HG03521 (cell line): ENCODE results near the gene HELLS.
"Not testable (repeated sequence)": the region's sequence is repeated elsewhere in the genome, so short reads cannot be mapped to it uniquely, and the experiment has no call there.

Source experiments
- ATAC-seq: cut with Tn5 transposase; IDR thresholded peaks from one replicate; pipeline ENCODE4 v1.9.1; 2021; ENCODE audit warnings: mild to moderate bottlenecking, moderate library complexity; ENCODE audit not compliant: unreplicated experiment

Gene HELLS

DNA sequence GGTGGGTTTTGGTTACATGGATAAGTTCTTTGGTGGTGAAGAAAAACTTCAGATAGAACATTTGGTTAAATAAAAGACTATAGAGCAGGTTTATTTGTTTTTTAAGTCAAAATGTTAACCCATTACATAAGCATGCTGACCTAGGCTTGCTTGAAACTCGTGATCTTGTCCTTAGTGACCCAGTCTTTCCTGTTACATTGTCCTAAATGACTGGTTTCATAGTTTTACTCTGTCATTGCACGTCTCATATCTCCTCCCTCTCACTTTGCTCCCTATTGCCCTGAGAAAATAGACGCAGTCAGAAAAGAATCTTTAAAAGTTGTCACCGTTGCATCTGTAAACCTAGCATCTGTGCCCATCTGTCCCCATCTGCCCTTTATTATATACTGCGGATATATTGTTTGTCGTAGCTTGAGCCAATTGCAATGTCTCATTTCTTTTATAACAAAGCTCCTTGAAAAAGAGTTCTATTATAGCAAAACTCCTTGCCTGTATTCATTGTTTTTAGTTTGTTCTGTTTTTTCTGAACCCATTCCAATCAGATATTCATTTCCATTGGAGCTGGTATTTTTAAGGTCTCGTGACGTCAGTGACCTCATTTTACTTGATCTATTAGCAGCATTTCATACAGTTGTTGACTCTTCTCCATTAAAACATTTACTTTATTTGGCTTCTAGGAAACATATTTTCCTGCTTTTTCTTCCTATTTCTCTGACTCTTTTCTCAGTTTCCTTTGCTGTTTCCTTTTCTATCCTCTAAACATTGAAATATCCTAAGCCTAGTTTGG lies 57.3 kb downstream of the HELLS start:
- ATAC-seq, result no peak

DNA sequence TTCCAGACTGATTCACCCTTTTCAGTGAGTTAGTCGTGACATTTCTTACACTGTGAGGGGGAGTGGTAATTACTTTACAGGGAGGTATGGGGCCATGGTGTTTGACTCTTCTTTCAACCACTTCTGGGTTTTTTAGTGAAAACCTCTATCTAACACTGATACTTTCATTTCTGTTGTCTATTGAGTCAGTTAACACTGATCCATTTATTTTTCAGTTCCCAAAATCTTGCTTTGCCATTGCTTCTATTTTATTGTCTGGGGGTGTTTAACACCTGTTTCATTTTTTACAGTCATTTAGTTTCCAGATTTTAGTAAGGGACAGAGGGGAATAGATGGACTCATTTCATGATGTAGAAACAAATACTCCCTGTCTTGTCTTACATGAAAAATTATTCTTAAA lies 61.5 kb downstream of the HELLS start:
- ATAC-seq, result peak; percentile 68

DNA sequence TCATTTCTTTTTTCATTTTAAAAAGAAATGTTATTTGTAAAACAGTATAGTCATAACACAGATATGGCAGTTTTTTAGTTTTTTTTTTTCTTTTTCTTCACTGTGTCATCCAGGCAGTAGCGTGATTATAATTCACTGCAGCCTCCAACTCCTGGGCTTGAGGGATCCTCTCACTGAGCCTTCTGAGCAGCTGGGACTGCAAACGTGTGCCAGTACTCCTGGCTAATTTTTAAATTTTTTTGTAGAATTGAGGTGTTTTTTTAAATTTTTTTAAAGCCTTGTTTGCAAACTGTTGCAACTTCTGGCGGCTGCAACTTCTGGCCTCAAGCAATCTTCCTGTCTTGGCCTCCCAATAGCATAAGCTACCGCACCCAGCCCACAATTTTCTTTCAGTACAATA lies 63.0 kb downstream of the HELLS start:
- ATAC-seq, result no peak

DNA sequence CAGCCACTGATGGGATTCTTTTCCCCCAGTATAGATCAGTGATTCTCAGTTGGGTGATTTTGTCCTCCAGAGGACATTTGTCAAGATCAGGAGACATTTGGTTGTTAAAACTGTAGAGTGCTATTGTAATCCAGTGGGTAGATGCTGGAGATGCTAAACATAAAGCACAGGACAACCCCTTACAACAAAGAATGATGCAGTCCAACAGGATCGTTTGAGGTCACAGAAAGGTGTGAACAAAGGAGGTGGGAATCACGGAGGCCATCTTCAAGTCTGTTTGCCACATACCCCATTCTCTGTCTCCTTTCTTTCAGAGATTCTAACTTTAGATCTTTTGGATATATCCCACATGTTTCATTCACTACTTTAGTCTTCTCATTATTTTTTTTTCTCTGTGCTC lies 69.0 kb downstream of the HELLS start:
- ATAC-seq, result no peak

DNA sequence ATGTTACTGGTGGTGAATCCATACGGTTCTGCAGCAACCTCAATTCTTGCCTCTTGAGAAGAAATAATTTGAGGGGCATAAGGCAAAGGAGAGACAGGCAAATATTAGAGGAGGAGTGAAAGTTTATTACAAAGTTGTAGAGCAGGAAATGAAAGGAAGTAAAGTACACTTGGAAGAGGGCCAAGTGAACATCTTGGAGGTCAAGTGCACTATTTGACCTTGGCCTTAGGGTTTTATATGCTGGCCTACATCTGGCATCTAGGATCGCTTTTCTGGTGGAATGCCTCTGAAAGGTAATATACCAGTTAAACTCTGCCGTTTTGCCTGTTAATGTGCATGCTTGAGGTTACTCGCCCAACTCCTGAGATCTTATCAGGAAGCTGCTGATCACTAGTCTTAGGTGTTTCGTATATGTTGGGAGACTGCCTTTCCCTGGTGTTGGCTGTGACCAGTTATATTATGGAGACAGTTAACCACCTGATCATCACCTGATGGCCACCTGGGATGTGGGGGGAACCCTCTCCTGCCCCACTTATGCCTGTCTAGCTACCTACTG lies 71.9 kb downstream of the HELLS start:
- ATAC-seq, result no peak

DNA sequence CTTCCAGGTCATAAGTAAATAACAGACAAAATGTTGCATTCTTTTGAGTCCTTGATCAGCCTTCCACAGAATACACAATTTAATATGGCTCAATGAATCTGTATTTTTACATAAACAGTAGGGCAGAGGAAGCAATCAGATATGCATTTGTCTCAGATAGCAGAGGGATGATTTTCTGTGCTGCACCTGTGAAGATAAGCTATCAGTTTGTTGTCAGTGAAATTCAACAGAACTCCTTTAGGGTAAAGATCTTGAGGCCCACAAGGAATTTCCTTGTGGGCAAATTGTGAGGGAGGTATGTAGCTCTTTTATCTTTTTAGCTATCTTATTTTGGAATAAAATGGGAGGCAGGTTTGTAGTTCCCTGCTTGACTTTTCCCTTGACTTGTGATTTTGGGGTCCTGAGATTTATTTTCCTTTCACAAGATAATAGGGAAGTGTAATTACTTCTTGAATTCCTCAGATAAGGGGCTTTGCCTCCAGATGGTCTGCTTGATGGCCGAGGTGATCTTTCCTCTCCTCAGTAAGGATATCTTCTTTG lies 77.1 kb downstream of the HELLS start:
- no peak for ATAC-seq

DNA sequence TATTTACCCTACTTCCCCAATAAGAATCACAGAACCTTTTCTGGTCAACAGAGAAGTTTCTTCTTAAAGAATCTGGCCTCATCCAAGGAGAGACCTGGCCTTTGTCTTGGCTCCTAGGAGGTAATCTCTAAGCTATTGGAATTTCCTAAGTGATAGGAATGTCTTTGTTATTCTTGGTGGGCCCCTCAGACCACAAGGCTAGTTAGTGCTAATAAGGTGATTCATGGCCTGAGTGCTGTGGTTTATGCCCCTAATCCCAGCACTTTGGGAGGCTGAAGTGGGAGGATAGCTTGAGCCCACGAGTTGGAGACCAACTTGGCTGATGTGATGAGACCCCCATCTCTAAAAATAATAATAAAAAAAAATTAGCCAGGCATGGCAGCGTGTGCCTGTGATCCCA lies 78.0 kb downstream of the HELLS start:
- ATAC-seq, result no peak

DNA sequence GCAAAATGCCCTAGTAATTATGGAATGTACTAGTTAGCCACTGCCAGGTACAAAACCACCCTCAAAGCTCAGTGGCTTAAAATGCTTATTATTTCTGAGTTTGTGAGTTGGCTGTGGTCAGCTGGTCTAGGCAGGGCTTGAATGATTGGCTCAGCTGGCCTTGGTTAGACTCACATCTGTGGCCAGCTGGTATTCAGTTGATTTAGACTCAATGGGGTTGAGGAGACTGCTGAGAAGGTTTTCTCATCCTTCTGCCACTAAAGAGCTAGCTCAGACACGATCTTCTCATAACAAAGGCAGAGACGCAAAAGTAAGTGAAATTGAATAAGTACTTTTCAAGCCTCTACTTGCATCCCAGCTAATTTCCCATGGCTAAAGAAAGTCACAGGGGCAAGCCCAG lies 80.9 kb downstream of the HELLS start:
- ATAC-seq, result no peak

DNA sequence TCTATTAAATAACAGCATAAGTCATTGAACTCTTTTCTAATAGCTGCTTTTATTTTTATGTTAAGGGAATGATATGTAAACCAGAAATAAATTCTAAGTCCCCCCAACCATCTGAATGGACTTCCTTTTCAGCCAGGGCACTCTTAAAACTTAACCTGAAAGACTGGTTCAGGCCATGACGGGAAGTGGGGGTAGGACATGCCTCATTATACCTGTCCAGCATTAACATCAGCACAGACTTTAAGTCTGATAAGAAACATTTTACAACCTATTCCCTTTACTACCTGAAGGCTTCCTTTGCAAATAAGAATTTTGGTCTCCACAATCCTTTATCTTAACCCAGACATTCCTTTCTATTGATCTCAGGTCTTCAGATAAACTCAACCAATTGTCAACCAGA lies 81.9 kb downstream of the HELLS start:
- no peak for ATAC-seq

DNA sequence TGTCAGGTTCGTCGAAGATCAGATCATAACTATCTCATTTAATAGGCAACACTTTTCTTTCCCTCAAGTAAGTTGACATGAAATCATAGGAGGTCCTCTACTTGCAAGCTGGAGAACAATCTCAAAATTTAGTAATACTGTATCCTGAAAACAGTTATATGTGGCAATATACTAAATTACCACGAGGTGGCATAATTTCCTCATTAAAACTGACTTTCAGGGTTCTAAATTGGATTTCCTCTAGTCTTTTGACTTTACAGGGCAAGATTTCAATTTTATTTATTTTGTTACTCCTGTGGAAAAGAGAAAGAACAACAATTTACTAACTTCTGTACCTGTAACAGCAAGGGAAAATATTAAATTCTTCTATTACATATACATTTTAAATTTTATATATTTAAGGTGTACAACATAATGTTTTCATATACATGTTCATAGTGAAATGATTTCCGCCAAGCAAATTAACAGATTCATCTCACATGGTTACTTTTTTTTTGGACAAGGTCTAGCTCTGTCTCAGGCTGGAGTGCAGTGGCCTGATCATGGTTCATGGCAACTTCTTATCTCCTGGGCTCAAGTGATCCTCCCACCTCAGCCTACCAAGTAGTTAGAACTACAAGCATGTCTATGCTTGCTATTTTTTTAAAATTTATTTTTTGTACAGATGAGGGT lies 84.6 kb downstream of the HELLS start:
- no peak for ATAC-seq

DNA sequence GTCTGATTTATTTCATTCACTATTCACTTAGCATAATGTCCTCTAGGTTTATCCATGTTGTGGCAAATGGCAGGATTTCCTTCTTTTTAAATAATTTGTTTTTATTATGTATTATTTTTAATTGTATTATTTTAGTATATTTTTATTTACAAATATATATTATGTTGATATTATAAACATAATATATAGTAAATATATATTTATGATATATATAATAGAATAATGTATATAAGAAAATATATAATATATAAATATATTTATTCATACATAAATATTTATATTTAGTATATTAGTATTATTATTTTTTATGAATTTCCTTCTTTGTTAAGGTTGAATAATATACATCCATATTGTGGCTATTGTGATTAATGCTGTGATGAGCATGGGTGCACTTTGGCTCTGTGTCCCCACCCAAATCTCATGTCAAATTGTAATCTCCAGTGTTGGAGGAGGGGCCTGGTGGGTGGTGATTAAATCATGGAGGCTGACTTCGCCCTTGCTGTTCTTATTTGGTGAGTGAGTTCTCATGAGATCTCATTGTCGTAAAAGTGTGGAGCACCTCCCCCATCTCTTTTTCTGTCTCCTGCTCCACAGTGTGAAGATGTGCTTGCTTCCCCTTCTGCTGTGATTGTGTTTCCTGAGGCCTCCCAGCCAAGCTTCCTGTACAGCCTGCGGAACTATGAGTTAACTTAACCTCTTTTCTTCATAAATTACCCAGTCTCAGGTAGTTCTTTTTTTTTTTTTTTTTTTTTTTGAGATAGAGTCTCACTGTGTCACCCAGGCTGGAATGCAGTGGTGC lies 85.7 kb downstream of the HELLS start:
- no peak for ATAC-seq

DNA sequence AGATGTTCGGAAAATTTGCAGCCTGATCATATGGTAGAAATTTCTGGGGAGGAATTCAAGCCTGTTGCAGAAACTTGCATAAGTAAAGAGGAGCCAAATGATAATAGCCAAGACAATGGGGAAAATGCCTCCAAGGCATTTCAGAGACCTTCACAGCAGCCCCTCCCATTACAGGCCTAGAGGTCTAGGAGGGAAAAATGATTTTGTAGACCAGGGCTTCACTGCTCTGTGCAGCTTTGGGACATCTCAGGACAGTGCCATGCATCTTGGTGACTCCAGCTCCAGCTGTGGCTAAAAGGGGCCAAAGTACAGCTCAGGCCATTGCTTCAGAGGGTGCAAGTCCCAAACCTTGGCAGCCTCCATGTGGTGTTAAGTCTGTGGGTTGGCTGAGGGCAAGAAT lies 87.4 kb downstream of the HELLS start:
- ATAC-seq, result no peak

DNA sequence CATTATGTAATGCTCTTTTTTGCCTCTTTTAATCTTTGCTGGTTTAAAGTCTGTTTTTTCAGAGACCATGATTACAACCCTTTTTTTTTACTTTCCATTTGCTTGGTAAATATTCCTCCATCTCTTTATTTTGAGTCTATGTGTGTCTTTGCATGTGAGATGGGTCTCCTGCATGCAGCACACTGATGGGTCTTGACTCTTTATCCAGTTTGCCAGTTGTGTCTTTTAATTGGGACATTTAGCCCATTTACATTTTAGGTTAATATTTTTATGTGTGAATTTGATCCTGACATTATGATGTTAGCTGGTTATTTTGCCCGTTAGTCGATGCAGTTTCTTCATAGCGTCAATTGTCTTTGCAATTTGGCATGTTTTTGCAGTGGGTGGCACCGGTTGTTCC lies 92.5 kb downstream of the HELLS start:
- ATAC-seq, result not testable (repeated sequence)

DNA sequence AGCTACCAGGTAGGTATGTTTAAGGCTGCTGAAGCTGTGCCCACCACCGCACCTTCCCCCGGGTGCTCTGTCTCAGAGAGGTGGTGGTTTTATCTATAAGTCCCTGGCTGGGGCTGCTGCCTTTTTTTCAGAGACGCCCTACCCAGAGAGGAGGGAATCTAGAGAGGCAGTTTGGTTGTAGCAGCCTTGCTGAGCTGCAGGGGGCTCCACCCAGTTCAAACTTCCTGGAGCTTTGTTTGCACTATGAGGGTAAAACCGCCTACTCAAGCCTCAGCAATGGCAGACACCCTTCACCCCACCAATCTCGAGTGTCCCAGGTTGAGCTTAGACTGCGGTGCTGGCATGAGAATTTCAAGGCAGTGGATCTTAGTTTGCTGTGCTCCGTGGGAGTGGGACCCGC lies 94.3 kb downstream of the HELLS start:
- ATAC-seq, result no peak

DNA sequence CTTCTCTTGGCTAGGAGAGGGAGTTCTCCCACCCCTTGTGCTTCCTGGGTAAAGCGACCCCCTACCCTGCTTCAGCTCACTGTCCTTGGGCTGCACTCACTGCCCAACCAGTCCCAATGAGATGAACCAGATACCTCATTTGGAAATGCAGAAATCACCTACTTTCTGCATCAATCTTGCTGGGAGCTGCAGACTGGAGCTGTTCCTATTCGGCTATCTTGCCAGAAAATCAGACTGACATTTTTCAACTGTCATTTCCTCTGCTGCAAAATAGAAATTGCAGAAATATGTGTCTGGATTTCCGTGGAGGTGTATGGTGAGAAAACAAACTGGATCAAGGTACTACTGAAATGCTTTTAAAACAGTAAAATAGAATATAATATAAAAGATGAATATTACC lies 95.0 kb downstream of the HELLS start:
- no peak for ATAC-seq

DNA sequence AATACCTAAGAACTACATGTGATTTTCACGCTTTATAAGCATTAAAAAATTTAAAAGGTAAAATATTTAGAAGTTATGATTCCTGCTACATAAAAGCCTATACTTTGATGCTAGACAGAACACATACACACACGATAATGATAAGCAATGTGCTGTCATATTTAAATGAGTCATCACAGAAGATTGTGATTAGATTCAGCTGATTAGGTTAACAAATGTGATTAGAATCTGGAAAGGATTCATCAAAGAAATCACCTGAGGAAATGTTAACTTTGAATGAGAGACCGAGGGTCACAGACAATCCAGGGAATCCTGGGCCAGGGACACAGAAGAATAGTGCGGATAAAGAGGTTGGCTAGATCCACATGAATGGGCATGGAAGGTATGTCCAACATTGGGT lies 95.9 kb downstream of the HELLS start:
- no peak for ATAC-seq

DNA sequence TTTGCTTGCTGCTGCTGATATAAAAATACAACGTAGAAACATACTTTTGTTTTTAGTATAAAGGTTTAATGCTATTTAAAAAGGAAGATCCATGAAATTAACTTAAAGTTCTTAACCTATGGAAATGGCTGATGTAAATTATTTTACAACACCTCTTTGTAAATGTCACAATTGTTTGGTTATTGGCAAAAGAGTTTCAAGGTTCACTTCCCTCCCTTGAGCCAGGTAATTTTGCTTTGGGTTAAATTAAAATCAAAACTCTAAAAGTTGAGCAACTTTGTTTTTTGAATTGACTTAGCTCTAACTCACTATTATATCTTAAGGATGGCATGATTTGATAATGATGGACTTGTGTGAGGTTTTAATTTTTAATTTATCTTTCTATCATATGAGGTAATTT lies 98.8 kb downstream of the HELLS start:
- no peak for ATAC-seq

DNA sequence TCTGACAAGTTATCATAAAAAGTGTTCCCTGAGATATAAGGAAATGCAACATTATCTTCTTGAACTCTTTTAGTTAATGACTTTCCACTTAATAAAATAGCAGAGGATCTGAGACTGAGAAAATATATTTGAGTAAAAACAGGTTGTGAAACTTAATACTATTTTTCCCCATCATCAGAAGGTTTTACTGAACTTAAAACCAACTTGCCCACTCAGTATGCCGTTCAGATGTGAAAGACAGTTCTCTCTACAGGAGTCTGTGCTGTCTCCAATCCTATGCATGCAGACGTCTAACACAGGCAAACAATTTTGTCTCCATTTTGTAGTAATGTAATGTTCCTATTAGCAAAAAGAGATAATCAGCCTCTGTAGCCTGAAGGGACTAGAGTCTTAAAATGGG lies 99.7 kb downstream of the HELLS start:
- no peak for ATAC-seq
